Measurements from ENCODE around the gene RBM38. TPM values are rescaled to one million over a fixed set of nuclear protein-coding genes. Genes with fewer than 3 reads are reported as not detected.
A peak's percentile ranks its signal among the peaks of the same experiment; 100 is the strongest.

Gene RBM38
- total RNA-seq, 1 donor from 2014 or later = 24.1 TPM

DNA sequence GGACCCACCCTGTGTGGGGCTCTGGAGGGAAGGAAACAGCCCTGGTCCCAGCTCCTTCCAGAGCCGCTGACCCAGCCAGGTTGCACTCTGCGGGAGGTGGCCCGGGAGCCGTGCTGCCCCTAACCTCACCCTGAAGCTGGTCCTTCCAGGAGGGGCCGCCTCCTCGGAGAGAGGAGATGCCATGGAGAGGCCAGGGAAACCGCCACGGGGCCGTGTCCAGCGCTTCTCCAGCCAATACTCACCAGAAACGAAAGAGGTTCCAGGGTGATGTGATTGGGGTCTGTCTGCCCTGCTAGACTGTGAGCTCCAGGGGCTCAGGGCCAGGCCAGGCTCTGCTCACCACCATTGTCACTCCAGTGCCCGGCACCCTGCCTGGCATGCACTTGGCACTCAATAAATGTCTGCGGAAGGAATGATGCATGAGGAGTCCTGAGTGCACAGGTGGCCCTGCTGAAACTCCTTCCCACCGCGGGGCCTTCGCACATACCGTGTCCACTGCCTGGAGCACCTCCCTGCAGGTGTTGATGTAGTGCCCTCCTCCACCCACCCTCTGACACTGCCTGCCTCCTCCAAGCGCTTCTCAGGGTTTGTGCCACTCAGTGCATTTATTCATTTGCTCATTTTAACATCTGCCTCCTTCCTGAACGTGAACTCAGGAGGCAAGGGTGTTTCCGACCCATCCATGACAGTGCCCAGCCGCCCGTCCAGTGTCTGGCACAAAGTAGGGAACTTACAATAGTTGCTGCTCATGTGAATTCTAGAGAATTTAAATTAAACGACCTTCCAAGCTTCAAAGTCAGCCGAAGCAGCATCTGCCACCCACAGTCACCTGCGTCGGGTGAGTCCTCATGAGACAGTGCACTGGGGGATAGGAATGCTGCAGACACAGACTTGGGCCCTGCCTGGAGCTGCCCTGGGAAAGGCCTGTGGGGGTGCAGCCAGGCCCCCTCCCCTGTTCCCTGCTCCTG is 30.3 kb downstream of the RBM38 start:
- H3K36me3 Mint-ChIP-seq (ENCODE audit: insufficient read depth) = no peaks in the 10 kb centered on the region

DNA sequence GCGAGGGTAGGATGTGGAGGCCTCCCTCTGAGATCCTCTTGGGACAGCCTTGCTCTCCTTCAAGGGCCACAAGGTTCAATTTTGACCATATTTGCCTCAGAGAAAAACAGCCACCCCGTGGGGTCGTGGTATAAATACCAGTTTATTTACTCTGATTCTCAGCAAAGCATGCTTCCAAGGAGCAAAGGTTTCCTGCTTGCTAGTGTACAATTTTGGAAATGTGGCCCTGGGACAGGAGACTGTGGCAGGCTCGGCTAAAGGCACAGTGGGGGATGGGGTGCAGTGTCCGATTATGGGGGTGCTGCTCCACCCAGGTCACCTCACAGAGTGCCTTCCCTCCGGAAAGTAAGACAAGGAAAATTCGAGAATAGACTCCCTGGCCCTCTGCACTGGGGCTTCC is 31.1 kb downstream of the RBM38 start:
- Mint-ChIP-seq H3K27me3 (peaks cover 7% of the 10 kb centered on the region), H3K4me1 (ENCODE audit: low read depth) (no peaks in the 10 kb centered on the region), H3K27ac (no peak overlapping the region), H3K9me3 (ENCODE audit: low read depth) (no peaks in the 10 kb centered on the region), H3K4me3 (ENCODE audit: low read depth) (no peak overlapping the region), H3K36me3 (ENCODE audit: insufficient read depth) (no peaks in the 10 kb centered on the region)
- no peak for TF ChIP-seq CTCF (IDR thresholded peaks at IDR 0.05; ENCODE audit: unreplicated experiment)
- no peak for DNase-seq (ENCODE audit: low spot score, unreplicated experiment)

More for the DNA sequence above, 30.3 kb downstream of the RBM38 start:
- no peak for DNase-seq (ENCODE audit: low spot score, unreplicated experiment)
- Mint-ChIP-seq H3K4me3 (ENCODE audit: low read depth) (no peak overlapping the region), H3K27me3 (peaks cover 7% of the 10 kb centered on the region), H3K27ac (no peak overlapping the region), H3K9me3 (ENCODE audit: low read depth) (no peaks in the 10 kb centered on the region), H3K4me1 (ENCODE audit: low read depth) (no peaks in the 10 kb centered on the region)
- TF ChIP-seq CTCF (IDR thresholded peaks at IDR 0.05; ENCODE audit: unreplicated experiment) = no peak

DNA sequence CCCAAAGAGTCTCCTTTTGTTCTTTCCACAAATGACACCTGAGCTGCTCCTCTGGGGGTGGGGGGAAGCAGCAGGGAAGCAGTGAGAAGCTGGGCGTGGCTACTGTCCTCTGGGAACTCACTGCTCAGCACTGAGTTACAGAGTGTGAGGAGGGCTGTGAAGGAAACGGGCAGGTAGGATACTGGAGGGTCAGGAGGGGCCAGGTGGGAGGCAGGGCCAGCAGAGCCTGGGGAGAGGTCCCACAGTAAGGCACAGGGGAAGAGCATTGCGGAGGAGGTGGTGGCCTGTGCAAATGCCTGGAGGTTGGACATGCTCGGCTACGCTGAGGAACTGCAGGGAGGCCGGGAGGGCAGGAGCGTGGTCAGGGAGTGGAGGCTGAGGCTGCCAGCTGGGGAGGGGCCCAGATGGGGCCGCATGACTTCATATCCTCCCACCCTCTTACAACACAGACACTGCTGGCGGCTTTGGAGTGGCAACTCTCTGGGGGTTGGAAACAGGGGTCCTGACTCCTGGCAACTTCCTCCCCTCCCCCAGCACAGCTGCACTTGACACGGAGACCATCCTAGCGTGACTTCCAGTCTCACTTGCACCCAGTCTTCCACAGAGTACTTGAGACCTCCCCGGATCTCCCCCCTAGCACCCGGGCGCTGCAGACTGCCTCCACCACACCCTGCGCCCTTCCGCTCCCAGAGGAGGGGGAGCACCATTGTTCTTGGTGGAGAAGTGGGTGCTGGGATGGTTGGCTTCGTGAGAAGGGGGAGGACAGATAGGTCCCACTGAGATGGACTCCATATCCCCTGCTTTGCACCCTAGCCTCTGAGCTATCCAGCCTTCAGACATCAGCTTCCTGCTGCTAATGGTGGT is 34.2 kb downstream of the RBM38 start:
- Mint-ChIP-seq H3K27me3 (peaks cover 10% of the 10 kb centered on the region), H3K36me3 (ENCODE audit: insufficient read depth) (no peaks in the 10 kb centered on the region)
- no peak for DNase-seq (ENCODE audit: low spot score, unreplicated experiment)

GRCh38 chr20:57426271-57426689 is 35.1 kb downstream of the RBM38 start:
- no peak for DNase-seq (ENCODE audit: low spot score, unreplicated experiment)
- Mint-ChIP-seq H3K9me3 (ENCODE audit: low read depth) (no peaks in the 10 kb centered on the region), H3K27me3 (peaks cover 10% of the 10 kb centered on the region), H3K4me3 (ENCODE audit: low read depth) (no peak overlapping the region), H3K36me3 (ENCODE audit: insufficient read depth) (no peaks in the 10 kb centered on the region), H3K4me1 (ENCODE audit: low read depth) (no peaks in the 10 kb centered on the region), H3K27ac (no peak overlapping the region)
- no peak for TF ChIP-seq CTCF (IDR thresholded peaks at IDR 0.05; ENCODE audit: unreplicated experiment)

More for the DNA sequence above, 34.2 kb downstream of the RBM38 start:
- Mint-ChIP-seq H3K4me1 (ENCODE audit: low read depth) (no peaks in the 10 kb centered on the region), H3K27ac (peak overlapping the region; percentile 83), H3K4me3 (ENCODE audit: low read depth) (no peak overlapping the region), H3K9me3 (ENCODE audit: low read depth) (no peaks in the 10 kb centered on the region)
- TF ChIP-seq CTCF (IDR thresholded peaks at IDR 0.05; ENCODE audit: unreplicated experiment) = no peak

DNA sequence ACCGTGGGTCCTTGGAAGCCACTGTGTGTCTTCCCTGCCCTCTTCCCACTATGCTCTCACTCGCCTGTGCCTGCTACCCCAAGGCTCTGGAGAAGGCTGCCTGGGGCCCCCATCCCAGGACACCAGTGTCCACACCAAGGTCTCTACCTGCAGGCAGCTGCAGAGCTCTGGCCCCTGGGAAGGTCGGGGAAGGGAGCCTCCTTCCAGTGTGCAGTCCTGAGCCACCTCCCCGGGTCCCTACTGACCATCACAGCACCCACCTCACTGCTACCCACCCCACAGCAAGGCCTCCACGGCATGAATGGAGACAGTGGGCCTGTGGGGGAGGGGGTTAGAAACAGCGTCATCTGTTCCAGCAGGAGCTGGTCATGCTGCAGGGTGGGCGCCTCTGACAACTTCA is 35.6 kb downstream of the RBM38 start:
- H3K4me1 Mint-ChIP-seq (ENCODE audit: low read depth) = no peaks in the 10 kb centered on the region
- no peaks in the 10 kb centered on the region for H3K9me3 Mint-ChIP-seq (ENCODE audit: low read depth)
- no peak overlapping the region for H3K27ac Mint-ChIP-seq
- no peak overlapping the region for H3K4me3 Mint-ChIP-seq (ENCODE audit: low read depth)
- H3K36me3 Mint-ChIP-seq (ENCODE audit: insufficient read depth) = no peaks in the 10 kb centered on the region
- no peak for TF ChIP-seq CTCF (IDR thresholded peaks at IDR 0.05; ENCODE audit: unreplicated experiment)
- peaks cover 8% of the 10 kb centered on the region for H3K27me3 Mint-ChIP-seq
- no peak for DNase-seq (ENCODE audit: low spot score, unreplicated experiment)
